ENCODE results near the gene PPFIBP1. TPM values are rescaled to one million over a fixed set of nuclear protein-coding genes. Genes with fewer than 3 reads are reported as not detected.

The PPFIBP1 gene
- total RNA-seq, 1 experiment from 2014 or later, result 88.6 TPM

DNA sequence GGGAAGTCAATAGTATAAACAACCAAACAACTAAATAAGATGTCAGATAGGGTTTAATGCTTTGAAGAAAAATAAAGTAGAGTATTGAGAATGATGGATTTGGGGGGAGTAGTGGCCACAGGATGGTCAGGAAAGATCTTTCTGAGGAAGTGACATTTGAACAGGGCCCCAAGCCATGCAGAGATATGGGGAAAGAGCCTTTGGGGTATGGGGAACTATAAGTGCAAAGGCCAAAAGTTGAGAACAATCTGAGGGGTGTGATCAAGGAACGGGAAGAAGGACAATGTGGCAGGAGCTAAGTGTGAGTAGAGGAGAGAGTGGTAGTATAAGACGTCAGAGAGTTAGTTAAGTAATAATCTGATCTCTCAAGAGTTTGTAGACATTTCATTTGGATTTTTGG is 188.0 kb downstream of the PPFIBP1 start:
- TF ChIP-seq, protein P1, sequence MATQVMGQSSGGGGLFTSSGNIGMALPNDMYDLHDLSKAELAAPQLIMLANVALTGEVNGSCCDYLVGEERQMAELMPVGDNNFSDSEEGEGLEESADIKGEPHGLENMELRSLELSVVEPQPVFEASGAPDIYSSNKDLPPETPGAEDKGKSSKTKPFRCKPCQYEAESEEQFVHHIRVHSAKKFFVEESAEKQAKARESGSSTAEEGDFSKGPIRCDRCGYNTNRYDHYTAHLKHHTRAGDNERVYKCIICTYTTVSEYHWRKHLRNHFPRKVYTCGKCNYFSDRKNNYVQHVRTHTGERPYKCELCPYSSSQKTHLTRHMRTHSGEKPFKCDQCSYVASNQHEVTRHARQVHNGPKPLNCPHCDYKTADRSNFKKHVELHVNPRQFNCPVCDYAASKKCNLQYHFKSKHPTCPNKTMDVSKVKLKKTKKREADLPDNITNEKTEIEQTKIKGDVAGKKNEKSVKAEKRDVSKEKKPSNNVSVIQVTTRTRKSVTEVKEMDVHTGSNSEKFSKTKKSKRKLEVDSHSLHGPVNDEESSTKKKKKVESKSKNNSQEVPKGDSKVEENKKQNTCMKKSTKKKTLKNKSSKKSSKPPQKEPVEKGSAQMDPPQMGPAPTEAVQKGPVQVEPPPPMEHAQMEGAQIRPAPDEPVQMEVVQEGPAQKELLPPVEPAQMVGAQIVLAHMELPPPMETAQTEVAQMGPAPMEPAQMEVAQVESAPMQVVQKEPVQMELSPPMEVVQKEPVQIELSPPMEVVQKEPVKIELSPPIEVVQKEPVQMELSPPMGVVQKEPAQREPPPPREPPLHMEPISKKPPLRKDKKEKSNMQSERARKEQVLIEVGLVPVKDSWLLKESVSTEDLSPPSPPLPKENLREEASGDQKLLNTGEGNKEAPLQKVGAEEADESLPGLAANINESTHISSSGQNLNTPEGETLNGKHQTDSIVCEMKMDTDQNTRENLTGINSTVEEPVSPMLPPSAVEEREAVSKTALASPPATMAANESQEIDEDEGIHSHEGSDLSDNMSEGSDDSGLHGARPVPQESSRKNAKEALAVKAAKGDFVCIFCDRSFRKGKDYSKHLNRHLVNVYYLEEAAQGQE (IDR thresholded peaks at IDR 0.05; ENCODE audit: insufficient read depth in 1 of 2, low read depth in 2 of 2, low read length in 1 of 2), result no peak
- TF ChIP-seq, protein P2, sequence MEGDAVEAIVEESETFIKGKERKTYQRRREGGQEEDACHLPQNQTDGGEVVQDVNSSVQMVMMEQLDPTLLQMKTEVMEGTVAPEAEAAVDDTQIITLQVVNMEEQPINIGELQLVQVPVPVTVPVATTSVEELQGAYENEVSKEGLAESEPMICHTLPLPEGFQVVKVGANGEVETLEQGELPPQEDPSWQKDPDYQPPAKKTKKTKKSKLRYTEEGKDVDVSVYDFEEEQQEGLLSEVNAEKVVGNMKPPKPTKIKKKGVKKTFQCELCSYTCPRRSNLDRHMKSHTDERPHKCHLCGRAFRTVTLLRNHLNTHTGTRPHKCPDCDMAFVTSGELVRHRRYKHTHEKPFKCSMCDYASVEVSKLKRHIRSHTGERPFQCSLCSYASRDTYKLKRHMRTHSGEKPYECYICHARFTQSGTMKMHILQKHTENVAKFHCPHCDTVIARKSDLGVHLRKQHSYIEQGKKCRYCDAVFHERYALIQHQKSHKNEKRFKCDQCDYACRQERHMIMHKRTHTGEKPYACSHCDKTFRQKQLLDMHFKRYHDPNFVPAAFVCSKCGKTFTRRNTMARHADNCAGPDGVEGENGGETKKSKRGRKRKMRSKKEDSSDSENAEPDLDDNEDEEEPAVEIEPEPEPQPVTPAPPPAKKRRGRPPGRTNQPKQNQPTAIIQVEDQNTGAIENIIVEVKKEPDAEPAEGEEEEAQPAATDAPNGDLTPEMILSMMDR (IDR thresholded peaks at IDR 0.05), result no peak
- TF ChIP-seq SIN3A (IDR thresholded peaks at IDR 0.05; ENCODE audit: borderline replicate concordance, insufficient read depth, low read depth, low read length) (no peak), TCF7L2 (IDR thresholded peaks at IDR 0.05; ENCODE audit: low read depth, low read length) (no peak), POLR2AphosphoS5 (IDR thresholded peaks at IDR 0.05; ENCODE audit: low read depth, low read length) (no peak)
- Histone ChIP-seq H3K4me3 (ENCODE audit: low read depth in 2 of 2, low read length in 2 of 2) (peak overlapping the region; percentile 75 to 90), H3K9me3 (ENCODE audit: control insufficient read depth, insufficient read depth, low read depth, low read length) (no peaks in the 10 kb centered on the region), H3K27me3 (ENCODE audit: control insufficient read depth, insufficient read depth, low read length) (no peaks in the 10 kb centered on the region), H3K27ac (ENCODE audit: low read length) (peak overlapping the region; percentile 97), H3K4me1 (ENCODE audit: control insufficient read depth, insufficient read depth, low read length) (peaks cover 6% of the 10 kb centered on the region), H3K36me3 (ENCODE audit: control insufficient read depth, insufficient read depth, low read length) (peaks cover 10% of the 10 kb centered on the region)
- BruUV-seq (replicated peaks), result no TSS peak
- in situ Hi-C loops (cut with HindIII; ENCODE audit: low pct_unique_long_range_greater_than_20kb, low sequenced_read_pairs), result no loop called here
- POLR2A ChIA-PET, result interaction anchor here (0.6 kb wide), 1 partner anchor 834 kb away, joined by 6 read pairs; no protein-coding TSS in a partner anchor
- DNase-seq (ENCODE audit: low read depth, low spot score) (no peak), ATAC-seq (no peak)
- CTCF ChIA-PET, result no interaction called here
- intact Hi-C loops (cut with micrococcal nuclease; ENCODE audit: unreplicated experiment), result no loop called here

DNA sequence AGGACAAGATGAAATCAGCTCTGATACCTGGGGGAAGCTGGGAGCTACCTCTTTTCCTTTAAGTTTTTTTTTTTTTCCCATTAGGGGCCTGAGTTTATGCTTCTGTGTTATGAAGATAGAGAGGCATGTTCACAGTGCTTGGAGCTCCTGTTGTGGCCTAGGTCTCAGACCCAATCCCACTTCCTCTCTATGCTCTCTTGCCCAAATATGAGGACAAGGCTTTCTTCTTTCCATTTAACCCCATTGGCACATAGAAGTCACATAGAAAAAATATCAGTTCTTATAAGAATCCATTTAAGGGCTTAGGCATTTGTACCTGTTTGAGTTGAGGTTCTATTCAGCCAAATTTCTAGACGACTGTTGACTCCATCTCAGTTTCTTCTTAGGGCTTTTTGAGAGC is 199.2 kb downstream of the PPFIBP1 start:
- Histone ChIP-seq H3K36me3 (ENCODE audit: control insufficient read depth, insufficient read depth, low read length) (peaks cover 29% of the 10 kb centered on the region), H3K4me1 (ENCODE audit: control insufficient read depth, insufficient read depth, low read length) (no peaks in the 10 kb centered on the region; the same call in 1 of the 2 replicates), H3K27ac (ENCODE audit: low read length) (no peak overlapping the region), H3K27me3 (ENCODE audit: control insufficient read depth, insufficient read depth, low read length) (no peaks in the 10 kb centered on the region), H3K4me3 (ENCODE audit: low read depth in 2 of 2, low read length in 2 of 2) (no peak overlapping the region), H3K9me3 (ENCODE audit: control insufficient read depth, insufficient read depth, low read depth, low read length) (no peaks in the 10 kb centered on the region)
- no TSS peak for BruUV-seq (replicated peaks)
- ChIA-PET POLR2A (interaction anchor here (0.5 kb wide), 1 partner anchor 85 kb away, joined by 10 read pairs; no protein-coding TSS in a partner anchor), CTCF (no interaction called here)
- in situ Hi-C loops (cut with HindIII; ENCODE audit: low pct_unique_long_range_greater_than_20kb, low sequenced_read_pairs), result no loop called here
- intact Hi-C loops (cut with micrococcal nuclease; ENCODE audit: unreplicated experiment), result no loop called here
- DNase-seq (ENCODE audit: low read depth, low spot score), result no peak
- TF ChIP-seq, protein P2 (IDR thresholded peaks at IDR 0.05), result no peak
- TF ChIP-seq SIN3A (IDR thresholded peaks at IDR 0.05; ENCODE audit: borderline replicate concordance, insufficient read depth, low read depth, low read length) (no peak), TCF7L2 (IDR thresholded peaks at IDR 0.05; ENCODE audit: low read depth, low read length) (no peak), POLR2AphosphoS5 (IDR thresholded peaks at IDR 0.05; ENCODE audit: low read depth, low read length) (no peak)
- TF ChIP-seq, protein P1 (IDR thresholded peaks at IDR 0.05; ENCODE audit: insufficient read depth in 1 of 2, low read depth in 2 of 2, low read length in 1 of 2), result no peak
- ATAC-seq, result no peak
